IMR-90 (cell line): ENCODE measurements around the gene DHCR7. TPM values are rescaled to one million over a fixed set of nuclear protein-coding genes. Genes with fewer than 3 reads are reported as not detected.

Experiments
- ATAC-seq: fragments of 200-7000 bp; cut with Tn5 transposase; 2 replicates; pipeline ENCODE4 v1.9.1; 2020; ENCODE audit warnings: low read depth, mild to moderate bottlenecking, moderate library complexity
- BruUV-seq: library from RNA; stranded (reverse); fragments of 400-500 nt; replicated peaks from 2 replicates; lab custom pipeline; 2021; lab: Mats Ljungman, UMichigan
- CTCF ChIA-PET: fragments of 300-600 bp; formaldehyde crosslinking; extraction: SDS; loops from one replicate; lab custom pipeline; 2021; ENCODE audit warnings: antibody characterized with exemption; lab: Yijun Ruan, JAX
- POLR2A ChIA-PET: fragments of 300-600 bp; sonication (Branson Sonifier 250); formaldehyde crosslinking; loops from one replicate; lab custom pipeline; 2022; ENCODE audit warnings: antibody characterized with exemption; ENCODE audit not compliant: unreplicated experiment; lab: Charles Lee
- DNase-seq: peaks from one replicate; pipeline ENCODE4 v3.0.0; 2013
- H2AFZ ChIP-seq: replicated peaks from 2 replicates; pipeline ENCODE3; 2013; ENCODE audit warnings: low read length, mild to moderate bottlenecking; ENCODE audit not compliant: poor library complexity
- H2AK5ac ChIP-seq: 2 replicates; pipeline ENCODE4 v1.6.1; 2013; ENCODE audit warnings: low read depth, low read length, inconsistent platforms
- H2AK9ac ChIP-seq: replicated peaks from 2 replicates; pipeline ENCODE3; 2013; ENCODE audit warnings: mild to moderate bottlenecking, low read depth, low read length, moderate library complexity; ENCODE audit not compliant: poor library complexity
- H2BK120ac ChIP-seq: 2 replicates; pipeline ENCODE4 v1.6.1; 2013; ENCODE audit warnings: low read depth, low read length, inconsistent platforms
- H2BK15ac ChIP-seq: 3 replicates; pipeline ENCODE4 v1.6.1; 2013; ENCODE audit warnings: low read depth, low read length, inconsistent platforms
- H2BK20ac ChIP-seq: 2 replicates; pipeline ENCODE4 v1.6.1; 2013; ENCODE audit warnings: low read depth, mild to moderate bottlenecking, inconsistent platforms, low read length, moderate library complexity
- H2BK5ac ChIP-seq: 2 replicates; pipeline ENCODE4 v1.6.1; 2013; ENCODE audit warnings: mild to moderate bottlenecking, low read depth, low read length, inconsistent platforms; ENCODE audit not compliant: poor library complexity, severe bottlenecking
- H3K14ac ChIP-seq: replicated peaks from 2 replicates; pipeline ENCODE4 v1.6.1; 2013; ENCODE audit warnings: low read depth, low read length, inconsistent platforms
- H3K18ac ChIP-seq: 2 replicates; pipeline ENCODE4 v1.6.1; 2013; ENCODE audit warnings: low read depth, low read length, control low read depth
- H3K23ac ChIP-seq: 2 replicates; pipeline ENCODE4 v1.6.1; 2013; ENCODE audit warnings: low read depth, low read length, inconsistent platforms
- H3K27ac ChIP-seq: 2 replicates; pipeline ENCODE4 v1.5.1; 2013; ENCODE audit warnings: mild to moderate bottlenecking, control low read depth, low read length; ENCODE audit not compliant: insufficient read depth
- H3K27me3 ChIP-seq: 2 replicates; pipeline ENCODE4 v1.6.1; 2013; ENCODE audit warnings: low read length; ENCODE audit not compliant: control insufficient read depth, insufficient read depth
- H3K36me3 ChIP-seq: 2 replicates; pipeline ENCODE4 v1.6.1; 2013; ENCODE audit warnings: low read length, mixed read lengths; ENCODE audit not compliant: control insufficient read depth, insufficient read depth
- H3K4ac ChIP-seq: 2 replicates; pipeline ENCODE4 v1.6.1; 2013; ENCODE audit warnings: low read depth, low read length, inconsistent platforms
- H3K4me1 ChIP-seq: 2 replicates; pipeline ENCODE4 v1.6.1; 2013; ENCODE audit warnings: low read length, mixed read lengths; ENCODE audit not compliant: control insufficient read depth, insufficient read depth
- H3K4me2 ChIP-seq: 2 replicates; pipeline ENCODE4 v1.6.1; 2013; ENCODE audit warnings: low read depth, mild to moderate bottlenecking, control low read depth, low read length, moderate library complexity
- H3K4me3 ChIP-seq: 2 replicates; pipeline ENCODE4 v1.5.1; 2013; ENCODE audit warnings: low read depth, mild to moderate bottlenecking, control low read depth, low read length, moderate library complexity; ENCODE audit not compliant: insufficient read depth
- H3K56ac ChIP-seq: 2 replicates; pipeline ENCODE4 v1.6.1; 2013; ENCODE audit warnings: low read length, inconsistent platforms; ENCODE audit not compliant: insufficient read depth; ENCODE audit errors: extremely low read depth
- H3K79me1 ChIP-seq, 2 experiments: 2 replicates each; pipeline ENCODE4 v1.6.1; 2013; ENCODE audit warnings: low read length in 2 of 2, inconsistent platforms in 1 of 2, low read depth in 1 of 2
- H3K9ac ChIP-seq: 2 replicates; pipeline ENCODE4 v1.6.1; 2013; ENCODE audit warnings: low read depth, low read length, control low read depth
- H3K9me1 ChIP-seq: 2 replicates; pipeline ENCODE4 v1.6.1; 2013; ENCODE audit warnings: low read length, inconsistent platforms; ENCODE audit not compliant: insufficient read depth
- H3K9me3 ChIP-seq: 2 replicates; pipeline ENCODE4 v1.6.1; 2013; ENCODE audit warnings: low read length; ENCODE audit not compliant: control insufficient read depth, insufficient read depth
- H4K20me1 ChIP-seq: 2 replicates; pipeline ENCODE4 v1.6.1; 2013; ENCODE audit warnings: low read length, inconsistent platforms; ENCODE audit not compliant: insufficient read depth
- H4K5ac ChIP-seq: 2 replicates; pipeline ENCODE4 v1.6.1; 2013; ENCODE audit warnings: mild to moderate bottlenecking, low read depth, low read length, control low read depth
- H4K8ac ChIP-seq, 2 experiments: 2 replicates each; pipeline ENCODE4 v1.6.1; 2013; ENCODE audit warnings: low read depth in 2 of 2, low read length in 2 of 2, control low read depth in 1 of 2, inconsistent platforms in 1 of 2
- H4K91ac ChIP-seq: 2 replicates; pipeline ENCODE4 v1.6.1; 2013; ENCODE audit warnings: low read depth, low read length, inconsistent platforms; ENCODE audit not compliant: insufficient read depth
- MXI1 ChIP-seq: IDR thresholded peaks from 2 replicates; pipeline ENCODE4 v1.6.1; 2012; ENCODE audit warnings: low read depth, mild to moderate bottlenecking, low read length, moderate library complexity, borderline replicate concordance
- WGBS, 2 experiments: methylation state at CpG; one replicate each; pipeline versions ENCODE4 v1.1.5 to v1.1.7; 2013; ENCODE audit warnings: missing lambda C conversion rate in 2 of 2; ENCODE audit not compliant: insufficient read length in 1 of 2; ENCODE audit errors: extremely low coverage in 2 of 2; 5-methylcytosine and 5-hydroxymethylcytosine counted together
- dilution Hi-C: fragments of 300-500 bp; cut with HindIII; formaldehyde crosslinking; loops from one replicate; pipeline ENCODE4 v1.14.3; 2018; ENCODE audit warnings: low sequenced_read_pairs; ENCODE audit not compliant: unreplicated experiment
- in situ Hi-C: fragments of 300-500 bp; cut with MboI; formaldehyde crosslinking; loops from 3 replicates; pipeline ENCODE4 v1.14.3; 2019; ENCODE audit warnings: low sequenced_read_pairs, inconsistent platforms, mixed read lengths
- intact Hi-C: fragments of 100-400 bp; cut with micrococcal nuclease; formaldehyde crosslinking; loops from 2 replicates; pipeline ENCODE4 v1.10.0; 2022
- polyA plus RNA-seq, 3 experiments: library from polyadenylated mRNA; depleted of rRNA; stranded (reverse); fragments of >200 nt; gene quantifications; 2 replicates each; pipeline ENCODE4 v1.2.3, GENCODE V29; 2012; ENCODE audit warnings: low replicate concordance in 1 of 3
- total RNA-seq: library from RNA; depleted of rRNA; stranded (reverse); fragments of >200 nt; gene quantifications from 2 replicates; pipeline ENCODE4 v1.2.3, GENCODE V29; 2012

DHCR7 gene
- total and polyA plus RNA-seq, 2 of the 4 experiments (the other 2 are of a cell fraction), result 22.0 to 43.3 TPM

GRCh38 chr11:71465054-71465453 lies 16.9 kb upstream of the DHCR7 start:
- H2BK120ac ChIP-seq, result no peak overlapping the region
- no peak overlapping the region for H2AK9ac ChIP-seq
- H2BK15ac ChIP-seq, result no peak overlapping the region
- H3K9me3 ChIP-seq, result no peaks in the 10 kb centered on the region
- no peak overlapping the region for H2BK20ac ChIP-seq
- no peak overlapping the region for H3K9ac ChIP-seq
- H2AFZ ChIP-seq, result no peak overlapping the region
- no peak overlapping the region for H3K23ac ChIP-seq
- no peak overlapping the region for H3K56ac ChIP-seq
- no peak overlapping the region for H4K91ac ChIP-seq
- DNase-seq, result no peak
- TF ChIP-seq MXI1, result no peak
- CTCF ChIA-PET, result no interaction called here
- intact Hi-C loops (no loop called here), dilution Hi-C loops (no loop called here), in situ Hi-C loops (no loop called here)
- POLR2A ChIA-PET, result no interaction called here
- no peak overlapping the region for H3K27ac ChIP-seq
- ATAC-seq, result no peak
- no peak overlapping the region for H3K4me3 ChIP-seq
- H3K18ac ChIP-seq, result no peak overlapping the region
- H3K9me1 ChIP-seq, result no peaks in the 10 kb centered on the region
- H3K4ac ChIP-seq, result no peak overlapping the region
- H4K20me1 ChIP-seq, result no peaks in the 10 kb centered on the region
- no TSS peak for BruUV-seq
- no peaks in the 10 kb centered on the region for H3K4me1 ChIP-seq
- no peak overlapping the region for H3K4me2 ChIP-seq
- H4K8ac ChIP-seq, result no peak overlapping the region
- H3K27me3 ChIP-seq, result no peaks in the 10 kb centered on the region
- H2AK5ac ChIP-seq, result no peak overlapping the region
- no peak overlapping the region for H4K5ac ChIP-seq
- 88% methylated on average over 1 of the region's 4 CpGs; no CpG with 5 or more reads in 1 of the 2 experiments for WGBS, 2 experiments
- H3K79me1 ChIP-seq, result peaks cover 0 to 2% of the 10 kb centered on the region in 2 experiments; a peak in 1 of 4 replicates
- peaks cover 36% of the 10 kb centered on the region for H3K36me3 ChIP-seq
- H2BK5ac ChIP-seq, result no peak overlapping the region
- H3K14ac ChIP-seq, result no peak overlapping the region
